ENCODE data around the gene NKD1. TPM values are rescaled to one million over a fixed set of nuclear protein-coding genes. Genes with fewer than 3 reads are reported as not detected.

NKD1 gene
- total and polyA plus RNA-seq, 7 donors, result 0.04 to 0.45 (median 0.22) TPM

DNA sequence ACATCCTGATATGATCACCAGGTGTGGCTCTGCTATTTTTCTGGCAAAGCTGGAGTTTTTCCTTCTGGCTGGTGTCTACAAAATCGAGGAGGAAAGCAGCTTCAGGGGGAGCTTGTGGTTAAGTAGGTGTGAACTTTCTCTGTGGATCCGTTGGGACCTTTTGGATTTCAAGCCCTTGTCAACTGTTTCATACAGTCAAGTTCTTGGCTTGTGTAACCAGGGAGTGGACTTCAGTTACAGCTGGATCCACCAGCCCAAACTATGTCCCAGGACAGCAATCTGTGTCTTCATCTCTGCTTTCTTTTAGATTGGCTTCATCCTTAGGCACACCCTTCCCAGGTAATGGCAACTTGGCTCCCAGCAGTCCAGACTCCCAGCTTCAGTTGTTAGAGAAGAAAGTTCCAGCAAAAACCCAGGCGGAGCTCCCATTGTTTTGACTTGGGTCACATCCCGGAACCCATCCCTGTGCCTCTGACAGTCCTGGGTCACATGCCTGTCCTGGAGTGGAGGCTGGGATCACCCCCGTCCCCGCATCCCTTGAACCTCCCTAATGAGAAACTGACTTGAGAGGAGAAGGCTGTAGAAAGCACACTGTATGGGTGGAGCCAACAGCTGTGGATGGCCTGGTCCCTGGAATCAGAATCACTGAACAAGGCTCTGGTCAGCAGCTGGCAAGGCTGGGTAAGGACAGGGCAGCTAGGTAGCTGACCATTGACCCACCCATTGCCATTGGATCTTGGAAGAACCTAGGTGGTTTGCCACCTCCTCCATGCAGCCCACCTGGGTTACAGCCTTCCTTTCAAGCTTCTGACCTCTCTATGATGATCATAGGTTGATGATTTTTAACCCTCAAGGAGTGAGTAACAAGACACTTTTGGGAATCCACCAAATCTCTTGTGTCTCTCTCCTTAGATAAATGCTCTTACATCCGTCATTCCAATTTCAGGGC, 18.1 kb downstream of the NKD1 start:
- Histone ChIP-seq H3K4me3 (no peak overlapping the region), H3K9me3 (no peaks in the 10 kb centered on the region), H3K36me3 (ENCODE audit: insufficient read depth in 1 of 2, low read depth in 1 of 2) (no peaks in the 10 kb centered on the region), H3K27me3 (ENCODE audit: insufficient read depth in 3 of 3, low read length in 2 of 3) (no peaks in the 10 kb centered on the region), H3K27ac (no peak overlapping the region), H3K4me1 (no peaks in the 10 kb centered on the region)
- TF ChIP-seq, protein P1, sequence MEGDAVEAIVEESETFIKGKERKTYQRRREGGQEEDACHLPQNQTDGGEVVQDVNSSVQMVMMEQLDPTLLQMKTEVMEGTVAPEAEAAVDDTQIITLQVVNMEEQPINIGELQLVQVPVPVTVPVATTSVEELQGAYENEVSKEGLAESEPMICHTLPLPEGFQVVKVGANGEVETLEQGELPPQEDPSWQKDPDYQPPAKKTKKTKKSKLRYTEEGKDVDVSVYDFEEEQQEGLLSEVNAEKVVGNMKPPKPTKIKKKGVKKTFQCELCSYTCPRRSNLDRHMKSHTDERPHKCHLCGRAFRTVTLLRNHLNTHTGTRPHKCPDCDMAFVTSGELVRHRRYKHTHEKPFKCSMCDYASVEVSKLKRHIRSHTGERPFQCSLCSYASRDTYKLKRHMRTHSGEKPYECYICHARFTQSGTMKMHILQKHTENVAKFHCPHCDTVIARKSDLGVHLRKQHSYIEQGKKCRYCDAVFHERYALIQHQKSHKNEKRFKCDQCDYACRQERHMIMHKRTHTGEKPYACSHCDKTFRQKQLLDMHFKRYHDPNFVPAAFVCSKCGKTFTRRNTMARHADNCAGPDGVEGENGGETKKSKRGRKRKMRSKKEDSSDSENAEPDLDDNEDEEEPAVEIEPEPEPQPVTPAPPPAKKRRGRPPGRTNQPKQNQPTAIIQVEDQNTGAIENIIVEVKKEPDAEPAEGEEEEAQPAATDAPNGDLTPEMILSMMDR (IDR thresholded peaks at IDR 0.05), result no peak
- intact Hi-C loops (cut with DNase I), result no loop called here
- DNase-seq (no peak), ATAC-seq (no peak)
- 76 to 82% (median 79%) methylated on average over 7 of the region's 7 CpGs for WGBS, 3 donors

DNA sequence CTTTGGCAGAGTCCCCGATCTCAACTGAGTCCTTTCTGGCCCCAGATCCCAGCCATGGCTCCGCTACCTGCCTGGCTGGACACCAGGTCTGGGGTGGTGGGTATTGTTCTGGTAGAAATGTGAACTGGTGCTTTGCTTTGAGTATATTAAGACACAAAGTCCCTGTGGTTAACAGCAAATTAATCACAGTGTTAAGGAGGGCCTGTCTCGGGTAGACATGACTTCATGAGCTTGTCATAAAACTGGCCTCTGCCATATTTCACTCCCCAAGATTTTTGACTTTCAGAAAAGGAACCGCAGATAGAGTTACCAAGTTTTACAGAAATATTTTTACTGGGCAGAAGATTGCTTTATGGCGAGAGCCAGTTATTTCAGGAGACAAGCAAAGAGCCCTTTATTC, 19.5 kb downstream of the NKD1 start:
- no peaks in the 10 kb centered on the region for H3K36me3 ChIP-seq (ENCODE audit: insufficient read depth in 1 of 2, low read depth in 1 of 2)
- H3K27me3 ChIP-seq (ENCODE audit: insufficient read depth in 3 of 3, low read length in 2 of 3), result no peaks in the 10 kb centered on the region
- H3K27ac ChIP-seq, result no peak overlapping the region
- no peaks in the 10 kb centered on the region for H3K4me1 ChIP-seq
- H3K4me3 ChIP-seq, result no peak overlapping the region
- intact Hi-C loops (cut with DNase I), result no loop called here
- 79 to 91% (median 80%) methylated on average over 5 of the region's 5 CpGs for WGBS, 3 donors
- DNase-seq (no peak), ATAC-seq (no peak)
- no peaks in the 10 kb centered on the region for H3K9me3 ChIP-seq
- TF ChIP-seq, protein P1 (IDR thresholded peaks at IDR 0.05), result no peak

DNA sequence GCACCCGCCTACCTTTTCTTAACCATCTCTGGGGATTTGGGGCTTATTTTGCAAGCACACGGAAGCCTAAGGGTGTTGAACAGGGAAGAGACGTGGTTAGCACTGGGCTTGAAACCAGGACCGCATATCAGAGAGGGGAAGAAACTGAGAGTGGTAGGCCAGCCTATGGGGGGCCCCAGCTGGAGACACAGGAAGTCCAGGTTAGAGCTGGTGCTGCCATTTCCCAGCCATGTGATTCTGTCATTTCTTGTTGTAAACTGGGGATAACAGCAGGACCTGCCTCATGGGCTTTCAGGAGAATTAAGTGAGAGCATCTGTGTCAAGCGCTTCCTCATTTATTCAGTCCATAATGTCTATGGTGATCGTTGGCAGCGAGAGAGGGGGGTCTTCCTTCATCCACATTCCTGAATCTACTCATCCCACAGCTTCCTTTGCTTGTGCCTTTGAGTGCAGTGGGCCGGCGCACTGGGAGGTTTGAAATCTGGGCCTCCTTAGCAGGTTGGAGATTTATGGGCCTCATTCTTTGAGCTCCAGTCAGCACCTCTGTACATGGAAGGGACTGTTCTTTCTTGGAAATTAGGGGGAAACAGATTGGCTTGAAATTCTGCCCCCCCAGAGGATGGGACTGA, 20.1 kb downstream of the NKD1 start:
- H3K27ac ChIP-seq, result no peak overlapping the region
- H3K4me1 ChIP-seq, result no peaks in the 10 kb centered on the region
- ATAC-seq (no peak), DNase-seq (no peak)
- no peaks in the 10 kb centered on the region for H3K9me3 ChIP-seq
- WGBS, 3 donors, result 79 to 83% (median 82%) methylated on average over 9 of the region's 9 CpGs
- no peaks in the 10 kb centered on the region for H3K27me3 ChIP-seq (ENCODE audit: insufficient read depth in 3 of 3, low read length in 2 of 3)
- intact Hi-C loops (cut with DNase I), result no loop called here
- no peaks in the 10 kb centered on the region for H3K36me3 ChIP-seq (ENCODE audit: insufficient read depth in 1 of 2, low read depth in 1 of 2)
- no peak overlapping the region for H3K4me3 ChIP-seq
- TF ChIP-seq, protein P1 (IDR thresholded peaks at IDR 0.05), result no peak

DNA sequence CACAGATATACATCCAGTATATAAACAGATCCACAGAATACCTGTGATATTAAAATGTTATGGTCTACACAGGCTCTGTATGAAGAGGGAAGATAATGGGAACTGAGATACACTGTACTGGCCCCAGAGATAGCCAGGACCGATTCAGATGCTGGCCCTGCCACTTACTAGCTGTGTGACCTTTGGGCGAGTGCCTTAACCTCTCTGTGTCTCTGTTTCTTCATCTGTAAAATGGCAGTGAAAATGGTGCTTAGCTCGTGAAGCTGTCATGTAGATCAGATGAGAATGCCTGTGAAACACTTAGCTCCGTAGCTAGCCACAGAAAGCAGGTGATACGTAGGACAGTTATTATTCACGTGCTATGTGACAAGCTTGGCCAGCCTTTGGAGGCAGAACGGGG, 22.2 kb downstream of the NKD1 start:
- DNase-seq, result no peak
- intact Hi-C loops (cut with DNase I), result no loop called here
- TF ChIP-seq, protein P1 (IDR thresholded peaks at IDR 0.05), result no peak
- Histone ChIP-seq H3K4me1 (no peaks in the 10 kb centered on the region), H3K27me3 (ENCODE audit: insufficient read depth in 3 of 3, low read length in 2 of 3) (no peaks in the 10 kb centered on the region), H3K4me3 (no peak overlapping the region), H3K27ac (no peak overlapping the region), H3K9me3 (no peaks in the 10 kb centered on the region), H3K36me3 (ENCODE audit: insufficient read depth in 1 of 2, low read depth in 1 of 2) (no peaks in the 10 kb centered on the region)
- 86 to 95% (median 88%) methylated on average over 7 of the region's 7 CpGs for WGBS, 3 donors
- ATAC-seq, result no peak
